HUES64 (cell line): Measurements from ENCODE around the gene IVNS1ABP.
"Not testable (repeated sequence)": the region's sequence is repeated elsewhere in the genome, so short reads cannot be mapped to it uniquely, and the experiment has no call there.

Experiments used
- H3K27ac ChIP-seq: 2 replicates; pipeline ENCODE4 v1.7.0; 2013; ENCODE audit warnings: low read depth, low read length, inconsistent platforms
- H3K27me3 ChIP-seq: 2 replicates; pipeline ENCODE4 v1.6.1; 2013; ENCODE audit warnings: mild to moderate bottlenecking, low read length; ENCODE audit not compliant: insufficient read depth
- H3K36me3 ChIP-seq: 2 replicates; pipeline ENCODE4 v1.6.1; 2013; ENCODE audit warnings: mild to moderate bottlenecking, low read length; ENCODE audit not compliant: insufficient read depth
- H3K4me1 ChIP-seq: 2 replicates; pipeline ENCODE4 v1.6.1; 2013; ENCODE audit warnings: mild to moderate bottlenecking, low read length, moderate library complexity; ENCODE audit not compliant: insufficient read depth
- H3K4me3 ChIP-seq: 2 replicates; pipeline ENCODE4 v1.5.1; 2013; ENCODE audit warnings: mild to moderate bottlenecking, low read length, moderate library complexity
- H3K9ac ChIP-seq: 2 replicates; pipeline ENCODE4 v1.6.1; 2013; ENCODE audit warnings: mild to moderate bottlenecking, low read depth, low read length
- H3K9me3 ChIP-seq: 2 replicates; pipeline ENCODE4 v1.6.1; 2013; ENCODE audit warnings: low read depth, low read length; ENCODE audit not compliant: insufficient read depth
- WGBS: fragments of 150-250, 120-280 bp; methylation state at CpG from one replicate; pipeline ENCODE4 v1.1.7; 2013; ENCODE audit warnings: missing lambda C conversion rate; 5-methylcytosine and 5-hydroxymethylcytosine counted together

The IVNS1ABP gene

GRCh38 chr1:185325413-185325812 lies 8.4 kb upstream of the IVNS1ABP start:
- Histone ChIP-seq H3K4me1 (no peaks in the 10 kb centered on the region), H3K36me3 (no peaks in the 10 kb centered on the region), H3K9me3 (no peaks in the 10 kb centered on the region), H3K4me3 (no peak overlapping the region), H3K27ac (no peak overlapping the region), H3K27me3 (no peaks in the 10 kb centered on the region), H3K9ac (no peak overlapping the region)
- WGBS = 92% methylated on average over 4 of the region's 4 CpGs

- Histone ChIP-seq H3K4me1 (no peaks in the 10 kb centered on the region), H3K9ac (no peak overlapping the region), H3K27me3 (no peaks in the 10 kb centered on the region), H3K27ac (no peak overlapping the region), H3K4me3 (no peak overlapping the region), H3K36me3 (no peaks in the 10 kb centered on the region), H3K9me3 (no peaks in the 10 kb centered on the region)
- WGBS = 95% methylated on average over 3 of the region's 3 CpGs
Measured at GRCh38 chr1:185324118-185324517, 7.1 kb upstream of the IVNS1ABP start.

- peaks cover 10% of the 10 kb centered on the region; the same call in 1 of the 2 replicates for H3K4me1 ChIP-seq
- H3K27me3 ChIP-seq = no peaks in the 10 kb centered on the region
- H3K9me3 ChIP-seq = no peaks in the 10 kb centered on the region
- H3K4me3 ChIP-seq = no peak overlapping the region
- H3K27ac ChIP-seq = no peak overlapping the region
- 76% methylated on average over 2 of the region's 2 CpGs for WGBS
- no peaks in the 10 kb centered on the region for H3K36me3 ChIP-seq
- no peak overlapping the region for H3K9ac ChIP-seq
Measured at GRCh38 chr1:185322636-185323035, 5.6 kb upstream of the IVNS1ABP start.

GRCh38 chr1:185321653-185322221 lies 4.7 kb upstream of the IVNS1ABP start:
- H3K9ac ChIP-seq, H3K36me3 ChIP-seq, H3K9me3 ChIP-seq, H3K4me3 ChIP-seq, H3K27ac ChIP-seq, H3K27me3 ChIP-seq: not testable (repeated sequence)
- H3K4me1 ChIP-seq = peaks cover 10% of the 10 kb centered on the region; the same call in 1 of the 2 replicates
- WGBS = 98% methylated on average over 36 of the region's 36 CpGs

DNA sequence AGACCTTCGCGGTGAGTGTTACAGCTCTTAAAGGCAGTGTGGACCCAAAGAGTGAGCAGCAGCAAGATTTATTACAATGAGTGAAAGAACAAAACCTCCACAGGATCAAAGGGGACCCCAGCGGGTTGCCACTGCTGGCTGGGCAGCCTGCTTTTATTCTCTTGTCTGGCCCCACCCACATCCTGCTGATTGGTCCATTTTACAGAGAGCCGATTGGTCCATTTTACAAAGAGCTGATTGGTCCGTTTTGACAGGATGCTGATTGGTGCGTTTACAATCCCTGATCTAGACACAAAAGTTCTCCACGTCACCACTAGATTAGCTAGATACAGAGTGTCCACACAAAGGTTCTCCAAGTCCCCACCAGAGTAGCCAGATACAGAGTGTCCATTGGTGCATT lies 4.1 kb upstream of the IVNS1ABP start:
- H3K36me3 ChIP-seq, H3K9me3 ChIP-seq, H3K27me3 ChIP-seq, H3K9ac ChIP-seq, H3K4me3 ChIP-seq, H3K27ac ChIP-seq: not testable (repeated sequence)
- H3K4me1 ChIP-seq = peaks cover 10% of the 10 kb centered on the region; the same call in 1 of the 2 replicates
- 98% methylated on average over 7 of the region's 7 CpGs for WGBS

GRCh38 chr1:185319139-185319475 lies 2.1 kb upstream of the IVNS1ABP start:
- Histone ChIP-seq H3K4me1 (peaks cover 19% of the 10 kb centered on the region), H3K27ac (no peak overlapping the region), H3K36me3 (peaks cover 5% of the 10 kb centered on the region; the same call in 1 of the 2 replicates), H3K9ac (no peak overlapping the region), H3K9me3 (no peaks in the 10 kb centered on the region), H3K4me3 (no peak overlapping the region), H3K27me3 (no peaks in the 10 kb centered on the region)
- 100% methylated on average over 1 of the region's 1 CpG for WGBS

DNA sequence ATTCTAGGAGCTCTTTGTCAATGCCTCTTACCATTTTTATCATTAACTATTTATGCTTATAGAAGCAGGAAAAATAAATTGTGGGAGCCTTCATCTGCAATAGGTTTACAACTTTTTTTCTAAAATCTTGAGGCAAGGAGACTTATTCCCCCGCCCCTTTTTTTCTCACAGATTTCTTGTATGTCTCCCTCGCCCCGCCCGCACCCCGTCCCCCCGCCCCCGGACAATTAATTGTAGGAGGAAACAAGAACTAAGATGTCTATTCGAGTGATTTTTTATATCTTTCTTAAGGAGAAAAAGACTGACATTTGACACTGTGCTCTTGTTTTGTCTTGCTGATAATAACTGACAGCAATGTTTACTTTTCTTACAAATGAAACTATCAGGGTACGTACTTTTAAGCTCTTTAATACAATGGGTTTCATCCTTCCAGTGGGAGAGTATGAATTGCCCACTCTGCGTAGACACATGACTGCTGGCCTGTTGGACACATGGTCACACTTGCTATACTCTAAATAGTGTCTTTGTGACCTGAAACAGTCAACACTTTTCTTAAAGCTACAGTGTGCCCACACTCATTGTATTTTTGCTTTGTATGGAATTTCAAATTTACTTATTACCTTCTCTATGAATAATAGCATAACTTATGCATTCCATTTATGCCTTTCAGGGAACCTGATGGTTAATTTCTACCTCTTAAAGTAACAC lies 1.5 kb upstream of the IVNS1ABP start:
- Histone ChIP-seq H3K27me3 (no peaks in the 10 kb centered on the region), H3K9me3 (no peaks in the 10 kb centered on the region), H3K4me3 (no peak overlapping the region), H3K36me3 (peaks cover 5% of the 10 kb centered on the region; the same call in 1 of the 2 replicates), H3K9ac (no peak overlapping the region), H3K27ac (no peak overlapping the region), H3K4me1 (peaks cover 24% of the 10 kb centered on the region)
- WGBS = 95% methylated on average over 10 of the region's 10 CpGs

GRCh38 chr1:185317886-185318310 lies 855 bp upstream of the IVNS1ABP start:
- peaks cover 31% of the 10 kb centered on the region for H3K4me1 ChIP-seq
- WGBS = 65% methylated on average over 11 of the region's 11 CpGs
- H3K9ac ChIP-seq = peak overlapping the region; percentile 82
- H3K4me3 ChIP-seq = peak overlapping the region; percentile 56
- H3K27me3 ChIP-seq = no peaks in the 10 kb centered on the region
- H3K9me3 ChIP-seq = no peaks in the 10 kb centered on the region
- H3K36me3 ChIP-seq = peaks cover 5% of the 10 kb centered on the region; the same call in 1 of the 2 replicates
- H3K27ac ChIP-seq = peak overlapping the region; percentile 83; the same call in 1 of the 2 replicates

GRCh38 chr1:185316163-185317033 lies 645 bp downstream of the IVNS1ABP start:
- peak overlapping the region; percentile 93 for H3K27ac ChIP-seq
- H3K36me3 ChIP-seq = peaks cover 16% of the 10 kb centered on the region
- WGBS = under 1% methylated on average over 88 of the region's 88 CpGs
- H3K27me3 ChIP-seq = no peaks in the 10 kb centered on the region
- H3K4me3 ChIP-seq = peak overlapping the region; percentile 99
- no peaks in the 10 kb centered on the region for H3K9me3 ChIP-seq
- peak overlapping the region; percentile 98 for H3K9ac ChIP-seq
- peaks cover 41% of the 10 kb centered on the region for H3K4me1 ChIP-seq

GRCh38 chr1:185315445-185316071 lies 1.5 kb downstream of the IVNS1ABP start:
- Histone ChIP-seq H3K4me3 (peak overlapping the region; percentile 99), H3K36me3 (peaks cover 25% of the 10 kb centered on the region), H3K4me1 (peaks cover 41% of the 10 kb centered on the region), H3K9me3 (no peaks in the 10 kb centered on the region), H3K27me3 (no peaks in the 10 kb centered on the region), H3K27ac (peak overlapping the region; percentile 46), H3K9ac (peak overlapping the region; percentile 98)
- WGBS = 4% methylated on average over 8 of the region's 8 CpGs

GRCh38 chr1:185314411-185314810 lies 2.6 kb downstream of the IVNS1ABP start:
- Histone ChIP-seq H3K36me3 (peaks cover 36% of the 10 kb centered on the region), H3K4me1 (peaks cover 41% of the 10 kb centered on the region)

More at GRCh38 chr1:185314411-185314810, 2.6 kb downstream of the IVNS1ABP start:
- 3% methylated on average over 1 of the region's 1 CpG for WGBS
- H3K27ac ChIP-seq = no peak overlapping the region
- no peaks in the 10 kb centered on the region for H3K9me3 ChIP-seq
- peak overlapping the region; percentile 99 for H3K4me3 ChIP-seq
- peak overlapping the region; percentile 98 for H3K9ac ChIP-seq
- no peaks in the 10 kb centered on the region for H3K27me3 ChIP-seq
